Fibroblast of villous mesenchyme (primary cell): ENCODE results near the gene KIAA0753. TPM values are rescaled to one million over a fixed set of nuclear protein-coding genes. Genes with fewer than 3 reads are reported as not detected.
A peak's percentile ranks its signal among the peaks of the same experiment; 100 is the strongest.

Experiments used
- DNase-seq: peaks from one replicate; pipeline ENCODE4 v3.0.0-alpha.2; 2010; ENCODE audit warnings: low read depth
- H3K4me3 ChIP-seq: 2 replicates; pipeline ENCODE4 v1.5.1; 2011; ENCODE audit warnings: low read depth, mild to moderate bottlenecking, low read length
- CTCF ChIP-seq: IDR thresholded peaks from 2 replicates; pipeline ENCODE4 v1.5.1; 2012; ENCODE audit warnings: low read depth, mild to moderate bottlenecking, low read length; ENCODE audit not compliant: insufficient read depth
- total RNA-seq: library from RNA; depleted of rRNA; stranded (reverse); fragments of >200 nt; gene quantifications from 2 replicates; pipeline ENCODE4 v1.2.3, GENCODE V29; 2012

KIAA0753 gene
- total RNA-seq, 1 donor: 23.3 TPM

DNA sequence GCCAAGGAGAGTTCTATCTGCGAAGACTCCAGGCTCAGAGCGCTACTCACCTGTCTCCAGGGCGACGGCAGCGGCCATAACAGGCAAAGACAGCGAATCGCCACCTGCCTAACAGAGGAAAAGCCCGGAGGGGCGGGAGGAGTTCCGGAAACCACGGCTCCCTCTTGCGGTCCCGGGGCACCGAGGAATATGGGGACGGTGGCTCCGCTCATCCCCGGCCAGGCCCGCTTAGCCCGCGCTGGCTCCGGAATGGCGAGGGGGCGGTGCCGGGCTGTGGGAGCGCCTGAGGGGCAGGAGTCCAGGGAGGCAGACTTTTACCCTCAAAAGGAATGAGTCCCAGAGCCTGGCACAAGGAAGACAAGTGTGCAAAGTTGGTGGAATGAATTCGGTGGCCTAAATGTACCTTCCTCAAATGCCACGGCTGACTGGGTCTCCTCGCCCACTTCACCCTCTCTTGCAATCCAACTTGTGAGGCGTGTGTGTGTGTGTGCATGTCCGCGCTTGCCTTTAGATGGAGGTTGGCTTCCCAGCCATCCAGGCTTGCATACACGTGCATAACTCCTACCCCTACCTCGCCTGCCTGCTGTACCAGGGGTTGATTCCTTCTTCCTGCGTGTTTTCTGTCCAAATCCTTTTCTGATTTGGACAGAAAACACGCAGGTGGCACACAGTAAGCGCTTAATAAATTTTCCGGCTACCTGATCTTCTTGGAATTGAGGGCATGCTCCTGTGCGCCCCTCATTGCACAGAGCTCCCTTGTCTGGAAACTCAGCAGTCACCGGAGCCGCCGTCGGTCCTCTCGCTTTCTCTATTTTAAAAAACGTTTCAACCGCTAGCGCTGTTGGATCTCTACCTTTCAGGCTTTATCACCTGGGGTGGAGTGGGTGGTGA lies 14.6 kb upstream of the KIAA0753 start:
- H3K4me3 ChIP-seq: peak overlapping the region; percentile 12
- TF ChIP-seq CTCF: no peak
- DNase-seq: no peak

DNA sequence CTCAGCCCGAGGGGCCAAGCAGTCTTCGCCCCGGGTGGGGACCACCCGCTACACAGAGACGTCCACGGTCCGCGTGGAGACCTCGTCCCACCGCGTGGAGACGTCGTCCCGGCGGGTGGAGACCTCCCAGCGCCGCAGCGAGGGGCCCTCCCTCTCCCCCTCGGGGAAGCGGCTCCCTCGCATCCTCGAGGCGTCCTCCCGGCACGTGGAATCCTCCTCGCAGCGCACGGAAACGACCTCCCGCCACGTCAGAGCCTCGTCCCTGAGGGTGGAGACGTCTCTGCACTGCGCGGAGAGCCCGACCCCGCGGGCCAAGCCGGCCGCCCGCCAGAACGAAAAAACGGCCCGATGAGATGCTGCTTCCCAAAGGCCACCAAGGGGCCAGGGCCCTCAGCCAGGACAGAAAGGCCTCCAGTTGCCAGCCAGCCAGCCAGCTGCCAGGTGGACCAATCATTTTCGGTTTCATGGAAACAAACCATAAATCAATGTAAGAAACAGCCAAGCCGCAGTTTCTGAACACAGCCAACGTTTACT lies 11.5 kb upstream of the KIAA0753 start:
- DNase-seq: peak; percentile 43
- peak overlapping the region; percentile 83 for H3K4me3 ChIP-seq
- no peak for TF ChIP-seq CTCF

GRCh38 chr17:6651354-6651918 lies 10.9 kb upstream of the KIAA0753 start, which contains the start of the genes C17orf100 and MED31:
Gene C17orf100 (plus strand): TSS chr17:6651762. CDS start chr17:6651914, 152 bp downstream.
Gene MED31 (minus strand): TSS chr17:6651605. CDS start chr17:6651528, 77 bp downstream.
- peak; percentile 91 for DNase-seq
- H3K4me3 ChIP-seq: peak within 1 kb of the TSS; percentile 83
- no peak for TF ChIP-seq CTCF

DNA sequence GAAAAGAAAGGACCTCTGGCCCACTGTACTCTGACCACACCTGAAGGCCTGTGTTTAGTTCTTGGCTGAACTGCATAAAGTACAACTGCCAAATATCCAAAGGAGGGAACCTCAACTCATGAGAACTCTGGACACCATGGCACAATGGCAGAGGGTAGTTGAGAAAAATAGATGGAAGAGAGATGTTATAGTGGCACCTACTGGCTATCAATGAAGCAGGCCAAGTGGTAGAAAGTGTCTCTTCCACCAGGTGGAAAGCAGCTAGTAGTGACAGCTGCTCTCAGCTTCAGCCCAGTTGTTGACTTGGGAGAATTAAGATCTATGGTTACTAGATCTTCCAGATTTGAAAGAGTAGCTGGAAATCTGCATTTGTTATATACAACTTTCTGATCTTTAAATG lies 7.7 kb upstream of the KIAA0753 start:
- H3K4me3 ChIP-seq: no peak overlapping the region
- no peak for DNase-seq
- TF ChIP-seq CTCF: peak; percentile 22

- no peak for TF ChIP-seq CTCF
- H3K4me3 ChIP-seq: no peak overlapping the region
- DNase-seq: peak; percentile 81
Measured at GRCh38 chr17:6643451-6644125, 3.1 kb upstream of the KIAA0753 start.

GRCh38 chr17:6642592-6642991 lies 2.1 kb upstream of the KIAA0753 start:
- TF ChIP-seq CTCF: no peak
- no peak overlapping the region for H3K4me3 ChIP-seq
- DNase-seq: no peak
